ENCODE results near the gene OR2H2. TPM values are rescaled to one million over a fixed set of nuclear protein-coding genes. Genes with fewer than 3 reads are reported as not detected.
A peak's percentile ranks its signal among the peaks of the same experiment; 100 is the strongest.

Gene OR2H2
- total RNA-seq, 1 donor from 2014 or later = not detected

- no peak for DNase-seq
These were observed 8.4 kb downstream of the OR2H2 start for GRCh38 chr6:29593199-29593855.

GRCh38 chr6:29596381-29596900, 11.5 kb downstream of the OR2H2 start:
- no peak for DNase-seq

GRCh38 chr6:29597184-29597583, 12.3 kb downstream of the OR2H2 start:
- DNase-seq = no peak

GRCh38 chr6:29598172-29598747, 13.3 kb downstream of the OR2H2 start:
- DNase-seq = no peak

GRCh38 chr6:29602564-29603361, 17.8 kb downstream of the OR2H2 start:
- peak; percentile 14 for DNase-seq

- DNase-seq = no peak
These were observed 18.5 kb downstream of the OR2H2 start for GRCh38 chr6:29603456-29603855.

DNA sequence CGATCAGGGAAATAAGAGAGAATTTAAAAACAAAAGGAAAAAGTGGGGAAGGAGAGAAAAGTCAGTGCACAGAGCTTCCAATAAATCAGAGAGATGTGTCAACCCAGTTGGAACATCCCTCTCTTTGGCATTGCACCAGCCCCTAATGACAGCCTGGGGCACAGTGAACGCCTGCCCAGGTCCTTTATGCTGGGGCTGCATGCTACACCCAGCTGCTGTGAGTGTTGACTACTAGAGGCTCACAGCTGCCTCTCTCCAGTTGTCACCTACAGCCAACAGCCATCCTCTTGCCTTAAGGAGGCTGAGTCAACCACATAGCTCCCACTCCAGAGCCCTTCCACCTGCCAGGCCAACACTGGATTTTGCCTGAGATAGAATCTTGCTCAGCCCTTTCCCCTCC, 19.0 kb downstream of the OR2H2 start:
- no peak for DNase-seq

DNA sequence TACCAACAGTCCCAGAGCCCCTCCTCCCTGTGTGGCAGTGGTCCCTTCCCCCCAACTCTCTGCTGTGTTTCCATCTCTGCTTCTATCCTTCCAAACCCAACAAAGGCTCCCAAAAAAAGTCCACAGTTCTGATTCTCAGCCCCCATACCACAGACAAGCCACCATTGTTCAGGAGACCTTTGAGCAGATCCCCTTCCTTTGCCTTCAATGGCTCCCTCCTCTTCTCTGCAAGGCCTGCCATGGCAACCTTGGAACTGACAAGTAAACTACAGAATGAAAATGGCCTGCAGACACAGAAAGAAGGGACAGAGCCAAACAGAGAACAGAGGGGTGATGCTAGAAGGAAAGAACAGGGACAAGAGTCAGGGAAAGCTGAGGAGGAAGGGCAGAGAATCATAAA, 23.2 kb downstream of the OR2H2 start:
- DNase-seq = no peak

- no peak for DNase-seq
These were observed 25.6 kb downstream of the OR2H2 start for GRCh38 chr6:29610540-29610939.

DNA sequence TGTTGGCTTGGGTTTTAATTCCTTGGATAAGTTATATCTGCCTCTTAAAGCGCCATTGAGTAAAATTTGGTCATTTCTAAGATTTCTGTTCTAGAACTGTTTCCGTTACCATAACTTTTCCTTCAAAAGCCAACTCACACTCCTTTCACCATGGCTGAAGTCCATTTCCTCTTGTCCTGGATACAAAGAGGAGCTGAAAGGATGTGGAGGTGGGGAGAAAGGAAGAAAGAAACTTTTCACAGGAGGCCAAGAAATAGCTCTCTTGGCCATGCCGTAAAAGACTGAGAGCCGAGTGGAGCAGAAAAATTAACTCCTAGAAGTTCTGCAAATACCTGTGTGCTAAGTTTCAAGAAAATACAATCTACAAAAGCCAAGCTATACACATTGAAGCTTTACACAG, 26.5 kb downstream of the OR2H2 start:
- no peak for DNase-seq

GRCh38 chr6:29617782-29618554, 33.0 kb downstream of the OR2H2 start:
- DNase-seq = no peak

DNA sequence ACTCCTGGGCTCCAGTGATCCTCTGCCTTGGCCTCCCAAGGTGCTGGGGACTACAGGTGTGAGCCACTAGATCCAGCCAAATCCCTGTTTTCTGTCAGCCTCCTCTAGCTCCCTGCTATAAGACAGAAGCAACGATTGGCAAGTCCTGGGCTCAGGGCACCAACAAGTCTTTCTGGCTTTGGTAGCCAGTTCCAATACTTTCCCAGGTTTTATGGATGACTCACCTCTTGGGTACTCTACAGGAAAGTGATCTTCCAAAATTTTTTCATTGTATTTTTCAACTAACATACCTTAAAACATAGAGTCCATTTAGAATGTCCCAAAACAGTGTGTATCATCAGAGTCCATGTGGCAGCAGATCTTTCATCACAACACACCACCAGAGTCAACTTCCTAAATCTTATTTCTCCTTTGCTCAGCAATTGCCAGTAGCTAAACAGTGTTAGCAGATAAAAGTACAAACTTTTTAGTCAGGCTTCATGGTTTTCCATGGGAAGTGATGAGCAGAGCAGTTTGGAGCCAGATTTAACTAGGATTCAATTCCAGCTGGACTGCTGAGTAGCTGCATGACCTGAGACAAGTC, 34.7 kb downstream of the OR2H2 start:
- DNase-seq = no peak

DNA sequence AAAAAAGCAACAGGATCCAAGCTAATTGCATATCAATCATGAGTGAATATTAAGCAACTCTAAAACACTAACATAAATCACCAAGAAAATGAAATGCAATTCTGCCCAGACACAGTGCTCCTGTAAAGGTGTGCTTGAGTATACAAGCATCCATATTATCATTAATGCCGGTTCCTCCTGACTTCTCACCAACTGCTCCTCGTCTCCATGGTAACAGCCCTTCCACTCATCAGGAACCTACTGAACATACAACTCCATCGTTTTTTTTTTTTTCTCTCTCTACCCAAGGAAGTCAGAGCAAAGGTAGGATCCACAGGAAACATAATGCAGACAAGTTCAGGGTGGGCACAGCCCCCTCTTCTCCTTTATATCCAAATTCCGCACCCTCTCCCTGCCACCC, 35.7 kb downstream of the OR2H2 start:
- no peak for DNase-seq

DNA sequence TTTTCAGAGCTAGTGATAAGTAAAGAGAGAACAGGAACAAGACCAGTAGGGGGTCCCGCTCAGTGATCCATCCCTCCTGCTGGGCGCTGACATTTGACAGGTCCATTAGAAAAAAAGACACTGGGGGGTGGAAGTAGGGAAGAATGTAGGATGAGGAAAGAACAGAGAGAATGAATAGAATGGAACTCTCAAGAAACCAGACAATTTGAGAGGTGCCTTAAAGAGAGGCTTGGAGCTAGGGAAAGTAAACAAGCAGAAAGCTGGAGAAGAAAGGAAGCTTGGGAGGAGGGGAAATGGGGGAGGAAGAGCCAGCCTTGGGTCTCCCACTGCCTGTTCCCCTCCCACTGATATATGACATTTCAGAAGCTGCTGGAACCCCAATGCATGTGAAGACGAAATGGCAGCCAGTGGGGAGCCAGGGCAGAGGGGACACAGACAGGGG, 39.6 kb downstream of the OR2H2 start:
- no peak for DNase-seq

DNA sequence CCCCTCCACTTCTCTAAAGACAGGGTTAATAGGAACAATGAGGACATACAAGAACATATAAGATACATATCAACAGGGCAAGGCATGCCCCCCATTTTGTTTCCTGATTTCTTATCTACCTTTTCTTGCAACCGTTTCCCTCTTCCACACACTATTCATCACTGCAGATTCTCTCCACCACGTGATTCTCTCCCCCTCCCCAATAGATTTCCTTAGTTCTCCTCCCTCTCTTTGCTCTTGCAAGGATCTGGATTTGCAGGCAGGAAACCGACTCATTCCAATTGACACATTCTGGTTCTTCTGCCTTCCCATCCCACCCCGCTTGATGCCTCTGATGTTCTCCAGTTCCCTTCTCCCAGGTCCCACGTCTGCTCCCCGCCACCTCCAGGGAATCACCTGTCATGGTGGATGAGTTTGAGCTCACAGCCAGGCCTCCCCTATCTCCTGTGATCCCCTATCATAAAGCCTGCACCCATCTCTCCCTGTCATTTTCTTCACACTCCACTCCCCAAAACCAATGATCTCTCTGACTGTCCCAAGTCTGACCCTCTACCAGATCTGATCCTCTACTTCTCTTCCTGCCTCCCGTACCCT, 40.5 kb downstream of the OR2H2 start:
- no peak for DNase-seq

- no peak for DNase-seq
These were observed 42.2 kb downstream of the OR2H2 start for GRCh38 chr6:29626948-29627754.

- DNase-seq = peak; percentile 63
These were observed 43.0 kb downstream of the OR2H2 start for GRCh38 chr6:29627755-29628418.

DNA sequence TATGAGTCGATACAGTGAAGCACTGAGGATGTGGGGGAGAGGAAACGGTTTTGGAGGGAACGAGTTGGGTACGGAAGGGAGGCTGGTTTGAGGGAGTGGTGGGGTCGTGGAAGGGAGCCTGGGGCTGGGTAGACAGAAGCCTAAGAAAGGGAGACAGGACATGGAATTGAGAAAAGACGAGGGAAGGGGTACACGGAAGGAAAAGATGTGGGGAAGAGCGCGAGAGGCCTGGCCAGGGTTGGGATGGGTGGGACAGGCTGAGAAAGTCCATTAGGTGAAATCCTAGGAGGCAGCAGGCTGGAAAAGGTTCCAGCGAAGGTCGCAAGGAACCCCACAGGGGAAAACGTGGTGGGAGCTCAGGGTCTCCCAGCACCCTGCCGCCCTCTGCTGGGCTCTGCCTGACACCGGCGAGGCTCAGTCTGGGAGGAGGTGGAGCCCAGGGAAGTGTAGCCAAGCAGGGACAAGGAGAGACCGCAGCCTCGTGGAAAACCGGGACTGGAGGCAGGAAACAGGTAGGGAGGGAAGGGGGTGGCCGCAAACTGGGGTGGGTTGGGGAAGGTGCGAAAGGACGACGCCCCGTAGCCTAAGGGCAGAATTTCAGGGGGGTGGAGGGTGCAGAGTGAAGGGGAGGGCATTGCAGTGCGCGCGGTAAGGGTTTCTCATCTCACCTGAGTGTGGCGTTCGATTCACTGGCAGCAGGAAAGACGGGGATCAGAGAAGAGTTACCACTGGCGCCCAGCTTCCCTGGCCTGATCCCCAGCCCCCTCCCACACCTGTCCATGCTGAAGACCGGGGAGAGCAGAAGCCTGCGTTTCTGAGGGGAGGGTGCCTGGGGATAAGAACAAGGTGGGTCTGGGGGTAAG, 43.7 kb downstream of the OR2H2 start:
- peak; percentile 63 for DNase-seq

- no peak for DNase-seq
These were observed 44.6 kb downstream of the OR2H2 start for GRCh38 chr6:29629571-29629970.
